ENCODE data around the gene SPANXN5. TPM values are rescaled to one million over a fixed set of nuclear protein-coding genes. Genes with fewer than 3 reads are reported as not detected.
"Not testable (repeated sequence)": the region's sequence is repeated elsewhere in the genome, so short reads cannot be mapped to it uniquely, and the experiment has no call there.

SPANXN5 gene
- total RNA-seq, 1 experiment from 2014 or later: not detected

GRCh38 chrX:52750952-52751351, 46.3 kb downstream of the SPANXN5 start, which contains the start of gene SSX2B:
Gene SSX2B (plus strand): TSS chrX:52751252. CDS start chrX:52752681, 1,429 bp downstream.
- ATAC-seq; H3K27me3 ChIP-seq (ENCODE audit: low read length); CTCF ChIA-PET; H3K9ac ChIP-seq (ENCODE audit: low read length); H3K27ac ChIP-seq (ENCODE audit: low read length); H2AFZ ChIP-seq (ENCODE audit: low read length); H4K20me1 ChIP-seq (ENCODE audit: low read length); H3K9me3 ChIP-seq (ENCODE audit: low read length); BruUV-seq (replicated peaks); H3K4me3 ChIP-seq (ENCODE audit: low read length); H3K36me3 ChIP-seq (ENCODE audit: low read depth, low read length); H3K4me1 ChIP-seq (ENCODE audit: insufficient read depth, low read length); DNase-seq; H3K79me2 ChIP-seq (ENCODE audit: low read length); H3K9me2 ChIP-seq (replicated peaks; ENCODE audit: low read length); POLR2A ChIA-PET (ENCODE audit: unreplicated experiment); intact Hi-C loops (cut with micrococcal nuclease); H3F3A ChIP-seq (ENCODE audit: low read length, unreplicated experiment); H3K4me2 ChIP-seq (ENCODE audit: low read length): not testable (repeated sequence)

Other genes with a start within 250 kb of the SPANXN5 start
- gene SSX7, start 142.5 kb downstream of the SPANXN5 start, total RNA-seq (2014; rRNA removed): not detected in 2 replicates
- not detected in 2 replicates for gene SSX2, start 90.2 kb downstream of the SPANXN5 start, total RNA-seq (2014; rRNA removed)
- gene SSX2B, start 46.2 kb downstream of the SPANXN5 start, total RNA-seq (2014; rRNA removed): not detected in 2 replicates
- gene XAGE5, start 13.9 kb upstream of the SPANXN5 start, total RNA-seq (2014; rRNA removed): not detected in 2 replicates
- gene XAGE3, start 70.7 kb upstream of the SPANXN5 start, total RNA-seq (2014; rRNA removed): not detected in 2 replicates
- gene FAM156B, start 99.9 kb upstream of the SPANXN5 start, total RNA-seq (2014; rRNA removed): 35.1 and 45.5 TPM in 2 replicates
- gene FAM156A, start 161.1 kb upstream of the SPANXN5 start, total RNA-seq (2014; rRNA removed): 8.2 and 21.1 TPM in 2 replicates